Neural cell (in vitro differentiated cells): Measurements from ENCODE around the gene NGF. TPM values are rescaled to one million over a fixed set of nuclear protein-coding genes. Genes with fewer than 3 reads are reported as not detected.

Source experiments
- H2AFZ ChIP-seq: fragments of 200-600, 300-800 bp; sonication (generic), shearing (Covaris generic); 2 replicates; pipeline ENCODE4 v1.6.0; 2014; ENCODE audit warnings: low read depth, mild to moderate bottlenecking, antibody characterized with exemption, low read length, moderate library complexity
- H3F3A ChIP-seq: fragments of 200-600 bp; shearing (Covaris generic); 2 replicates; pipeline ENCODE4 v1.6.1; 2016; ENCODE audit warnings: mild to moderate bottlenecking, moderate library complexity, mixed read lengths, antibody characterized with exemption, low read length; ENCODE audit not compliant: insufficient read depth, poor library complexity, severe bottlenecking
- H3K27ac ChIP-seq: fragments of 200-600, 300-800 bp; sonication (generic), shearing (Covaris generic); 2 replicates; pipeline ENCODE4 v1.5.1; 2014; ENCODE audit warnings: mild to moderate bottlenecking, low read length, moderate library complexity
- H3K27me3 ChIP-seq: fragments of 300-800, 200-600 bp; sonication (generic), shearing (Covaris generic); 2 replicates; pipeline ENCODE4 v1.6.0; 2014; ENCODE audit warnings: mild to moderate bottlenecking, low read depth, low read length, moderate library complexity; ENCODE audit not compliant: insufficient read depth
- H3K36me3 ChIP-seq: fragments of 300-800, 200-600 bp; sonication (generic), shearing (Covaris generic); 2 replicates; pipeline ENCODE4 v1.5.1; 2014; ENCODE audit warnings: mild to moderate bottlenecking, antibody characterized with exemption, low read length, moderate library complexity; ENCODE audit not compliant: insufficient read depth
- H3K4me2 ChIP-seq: fragments of 300-800, 200-600 bp; sonication (generic), shearing (Covaris generic); 2 replicates; pipeline ENCODE4 v1.6.0; 2014; ENCODE audit warnings: mild to moderate bottlenecking, low read length
- H3K4me3 ChIP-seq: fragments of 300-800, 200-600 bp; sonication (generic), shearing (Covaris generic); 2 replicates; pipeline ENCODE4 v1.5.1; 2014; ENCODE audit warnings: mild to moderate bottlenecking, low read length, moderate library complexity
- H3K79me2 ChIP-seq: fragments of 200-600 bp; shearing (Covaris generic); replicated peaks from 2 replicates; pipeline ENCODE4 v1.6.0; 2014; ENCODE audit warnings: mild to moderate bottlenecking, low read length, moderate library complexity; ENCODE audit not compliant: insufficient read depth
- H3K9ac ChIP-seq: fragments of 300-800, 200-600 bp; sonication (generic), shearing (Covaris generic); 2 replicates; pipeline ENCODE4 v1.6.1; 2016; ENCODE audit warnings: mild to moderate bottlenecking, low read length, mixed read lengths
- H3K9me2 ChIP-seq: fragments of 200-600 bp; shearing (Covaris generic); 2 replicates; pipeline ENCODE4 v1.6.1; 2016; ENCODE audit warnings: mild to moderate bottlenecking, low read length, mixed read lengths; ENCODE audit not compliant: insufficient read depth
- H3K9me3 ChIP-seq: fragments of 200-600, 300-800 bp; sonication (generic), shearing (Covaris generic); 2 replicates; pipeline ENCODE4 v1.6.1; 2016; ENCODE audit warnings: mild to moderate bottlenecking, mixed run types, low read length, moderate library complexity, mixed read lengths
- H4K20me1 ChIP-seq: fragments of 200-600 bp; shearing (Covaris generic); 2 replicates; pipeline ENCODE4 v1.6.1; 2016; ENCODE audit warnings: mild to moderate bottlenecking, mixed run types; ENCODE audit not compliant: insufficient read depth
- CTCF ChIP-seq: fragments of 450-650 bp; IDR thresholded peaks from 2 replicates; pipeline ENCODE4 v1.5.1; 2014; ENCODE audit warnings: antibody characterized with exemption, mild to moderate bottlenecking, moderate library complexity; ENCODE audit not compliant: poor library complexity, severe bottlenecking
- EP300 ChIP-seq: fragments of 450-650 bp; conservative IDR thresholded peaks from 2 replicates; pipeline ENCODE4 v1.6.1; 2014; ENCODE audit warnings: antibody characterized with exemption, mild to moderate bottlenecking, moderate library complexity; ENCODE audit not compliant: poor library complexity, severe bottlenecking
- EZH2 ChIP-seq: fragments of 200-600, 300-800 bp; shearing (Covaris generic), sonication (generic); IDR thresholded peaks from 2 replicates; pipeline ENCODE4 v1.6.1; 2014; ENCODE audit warnings: antibody characterized with exemption, low read length, borderline replicate concordance, mild to moderate bottlenecking; ENCODE audit not compliant: insufficient read depth, poor library complexity, severe bottlenecking
- MXI1 ChIP-seq: fragments of 450-650 bp; conservative IDR thresholded peaks from 2 replicates; pipeline ENCODE4 v1.6.1; 2014; ENCODE audit warnings: antibody characterized with exemption, mild to moderate bottlenecking; ENCODE audit not compliant: poor library complexity, severe bottlenecking
- RAD21 ChIP-seq: fragments of 450-650 bp; conservative IDR thresholded peaks from 2 replicates; pipeline ENCODE4 v1.6.1; 2014; ENCODE audit warnings: antibody characterized with exemption, mild to moderate bottlenecking, moderate library complexity
- REST ChIP-seq: IDR thresholded peaks from 2 replicates; pipeline ENCODE4 v1.6.1; 2012; ENCODE audit warnings: borderline replicate concordance
- SMC3 ChIP-seq: fragments of 450-650 bp; conservative IDR thresholded peaks from 2 replicates; pipeline ENCODE4 v1.6.1; 2014; ENCODE audit warnings: antibody characterized with exemption, mild to moderate bottlenecking, moderate library complexity; ENCODE audit not compliant: poor library complexity
- polyA plus RNA-seq: library from polyadenylated mRNA; depleted of rRNA; stranded (reverse); fragments of >200 nt; gene quantifications from 2 replicates; pipeline ENCODE4 v1.2.3, GENCODE V29; 2014

NGF gene
- polyA plus RNA-seq, 1 donor from 2014 or later: not detected

- H3K9ac ChIP-seq: no peak overlapping the region
Measured at GRCh38 chr1:115302390-115302961, 35.6 kb downstream of the NGF start.

GRCh38 chr1:115301438-115302020, 36.5 kb downstream of the NGF start:
- H3K4me2 ChIP-seq: no peak overlapping the region
- no peak overlapping the region for H3K4me3 ChIP-seq
- TF ChIP-seq REST: no peak
- TF ChIP-seq EZH2: no peak
- no peak for TF ChIP-seq MXI1
- TF ChIP-seq SMC3: no peak
- TF ChIP-seq RAD21: no peak
- no peak for TF ChIP-seq CTCF

More at GRCh38 chr1:115302390-115302961, 35.6 kb downstream of the NGF start:
- H3K36me3 ChIP-seq: no peaks in the 10 kb centered on the region
- H3K79me2 ChIP-seq: no peaks in the 10 kb centered on the region
- no peak overlapping the region for H3K4me3 ChIP-seq
- no peak overlapping the region for H3K27ac ChIP-seq
- no peak overlapping the region for H3K4me2 ChIP-seq
- no peaks in the 10 kb centered on the region for H4K20me1 ChIP-seq
- TF ChIP-seq SMC3 (no peak), EP300 (no peak), REST (no peak), CTCF (no peak)
- H3K27me3 ChIP-seq: no peaks in the 10 kb centered on the region
- H3K9me3 ChIP-seq: no peaks in the 10 kb centered on the region
- H2AFZ ChIP-seq: no peak overlapping the region
- H3K9me2 ChIP-seq: no peaks in the 10 kb centered on the region
- no peaks in the 10 kb centered on the region for H3F3A ChIP-seq

More at GRCh38 chr1:115301438-115302020, 36.5 kb downstream of the NGF start:
- H3K27ac ChIP-seq: no peak overlapping the region
- H2AFZ ChIP-seq: no peak overlapping the region
- H3K79me2 ChIP-seq: no peaks in the 10 kb centered on the region
- H3K36me3 ChIP-seq: no peaks in the 10 kb centered on the region
- no peaks in the 10 kb centered on the region for H3K9me3 ChIP-seq
- no peaks in the 10 kb centered on the region for H3K27me3 ChIP-seq
- H3K9ac ChIP-seq: no peak overlapping the region
- H3K9me2 ChIP-seq: no peaks in the 10 kb centered on the region
- no peaks in the 10 kb centered on the region for H4K20me1 ChIP-seq
- no peaks in the 10 kb centered on the region for H3F3A ChIP-seq
